HG02970 (cell line): ENCODE results near the gene MET.
"Not testable (repeated sequence)": the region's sequence is repeated elsewhere in the genome, so short reads cannot be mapped to it uniquely, and the experiment has no call there.

Experiments
- ATAC-seq: cut with Tn5 transposase; IDR thresholded peaks from one replicate; pipeline ENCODE4 v1.9.1; 2021; ENCODE audit warnings: mild to moderate bottlenecking, moderate library complexity, moderate number of reproducible peaks; ENCODE audit not compliant: unreplicated experiment, low FRiP score

Gene MET

GRCh38 chr7:116696707-116697106, 24.7 kb downstream of the MET start:
- ATAC-seq, result no peak

DNA sequence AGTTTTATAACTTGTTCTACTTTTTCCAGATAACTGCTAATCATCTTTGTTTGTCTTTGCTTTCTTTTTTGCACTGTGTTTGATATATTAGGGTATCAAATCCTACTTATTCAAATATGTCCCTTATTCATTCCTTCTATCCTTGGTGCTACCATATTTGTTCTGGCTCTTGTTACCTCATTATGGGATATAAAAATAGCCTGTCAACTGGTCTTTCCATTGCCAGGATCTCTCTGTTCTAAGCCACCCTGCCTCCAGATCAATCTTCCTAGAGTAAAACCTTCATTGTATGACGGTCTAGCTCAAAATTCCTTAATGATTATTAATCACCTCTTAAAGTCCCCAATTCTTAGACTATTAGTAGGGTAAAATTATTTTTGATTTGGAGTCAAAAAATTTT, 25.2 kb downstream of the MET start:
- ATAC-seq, result no peak

DNA sequence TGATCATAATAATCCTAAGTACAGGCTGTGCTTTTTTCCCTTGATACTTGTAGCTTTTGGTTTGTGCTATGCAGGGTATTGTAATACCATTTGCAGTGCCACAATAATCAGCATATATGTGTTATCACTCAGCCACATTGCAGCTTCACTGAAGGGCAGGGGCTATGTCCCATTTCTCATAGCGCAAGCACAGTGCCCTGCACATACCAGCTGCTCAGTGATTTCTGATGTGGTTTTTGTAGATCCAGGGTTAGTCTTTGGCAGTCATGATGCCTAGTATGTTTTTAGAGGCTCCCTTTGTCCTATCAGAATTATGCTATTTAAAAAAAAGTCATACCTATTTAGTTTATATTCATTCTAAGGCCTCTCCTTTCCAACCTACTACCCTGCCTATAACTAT, 25.8 kb downstream of the MET start:
- no peak for ATAC-seq

GRCh38 chr7:116698396-116698795, 26.4 kb downstream of the MET start:
- no peak for ATAC-seq

- no peak for ATAC-seq
Measured at GRCh38 chr7:116698930-116699721, 27.1 kb downstream of the MET start.

DNA sequence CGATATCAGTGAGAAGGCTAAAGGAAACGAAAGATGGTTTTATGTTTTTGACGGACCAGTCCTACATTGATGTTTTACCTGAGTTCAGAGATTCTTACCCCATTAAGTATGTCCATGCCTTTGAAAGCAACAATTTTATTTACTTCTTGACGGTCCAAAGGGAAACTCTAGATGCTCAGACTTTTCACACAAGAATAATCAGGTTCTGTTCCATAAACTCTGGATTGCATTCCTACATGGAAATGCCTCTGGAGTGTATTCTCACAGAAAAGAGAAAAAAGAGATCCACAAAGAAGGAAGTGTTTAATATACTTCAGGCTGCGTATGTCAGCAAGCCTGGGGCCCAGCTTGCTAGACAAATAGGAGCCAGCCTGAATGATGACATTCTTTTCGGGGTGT, 27.7 kb downstream of the MET start:
- ATAC-seq, result no peak

DNA sequence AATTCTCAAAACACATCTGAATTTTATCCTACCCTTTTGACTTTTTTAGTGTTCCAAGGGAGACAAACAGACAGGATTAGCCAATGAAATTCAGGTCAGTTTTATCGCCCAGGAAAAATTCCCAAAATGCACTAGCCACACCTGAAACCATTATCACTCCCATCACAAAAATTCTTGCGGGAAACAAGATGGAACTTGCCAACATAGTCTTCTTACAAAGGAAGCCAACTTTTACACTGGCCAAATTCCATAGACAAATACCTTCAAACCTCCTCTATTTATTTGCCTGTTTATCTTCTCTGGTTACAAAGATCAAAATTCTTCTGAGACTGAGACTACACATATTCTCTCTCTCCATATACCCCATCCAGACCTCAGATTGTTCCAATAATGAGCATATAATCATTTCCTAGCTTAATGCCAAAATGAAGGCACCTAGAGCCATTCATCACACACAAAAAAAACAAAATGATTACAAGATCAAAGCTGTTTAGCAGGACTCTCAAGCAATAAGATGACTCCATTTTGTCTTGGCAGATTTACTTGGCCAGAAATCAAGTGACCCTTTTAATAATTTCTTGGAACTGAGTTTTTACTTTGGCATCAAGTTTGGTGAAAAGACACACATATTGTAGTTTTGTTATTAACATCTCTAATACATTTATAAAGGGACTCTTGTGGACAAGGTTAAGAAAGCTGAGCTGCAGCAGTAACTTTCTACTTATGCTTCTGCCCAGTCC, 30.2 kb downstream of the MET start:
- ATAC-seq, result no peak

DNA sequence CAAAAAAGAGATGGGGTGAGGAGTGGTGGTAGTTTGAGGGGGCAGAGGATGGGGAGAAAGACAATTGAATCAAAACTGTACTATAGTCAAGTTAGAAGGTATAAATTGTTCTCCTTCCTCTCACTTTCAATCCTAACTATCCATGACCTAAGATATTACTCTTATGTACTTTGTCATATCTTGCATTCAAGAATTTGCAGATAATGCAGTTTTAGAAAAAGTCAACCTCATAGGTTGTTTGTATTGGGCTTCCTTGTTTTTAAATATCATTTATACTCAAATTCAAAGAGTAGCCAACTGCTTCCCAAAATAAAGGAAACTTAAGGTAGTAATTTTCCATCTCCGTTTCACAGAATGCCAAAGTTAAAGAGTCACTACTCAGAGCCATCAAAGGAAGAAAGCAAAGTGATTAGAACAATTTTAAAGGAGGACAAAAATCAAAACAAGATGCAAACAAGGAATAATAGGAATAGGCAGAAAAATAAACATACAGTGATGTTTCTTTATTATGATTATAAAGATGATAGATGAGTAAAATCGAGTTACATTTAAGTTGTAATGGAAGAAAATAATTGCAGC, 32.7 kb downstream of the MET start:
- ATAC-seq, result no peak

DNA sequence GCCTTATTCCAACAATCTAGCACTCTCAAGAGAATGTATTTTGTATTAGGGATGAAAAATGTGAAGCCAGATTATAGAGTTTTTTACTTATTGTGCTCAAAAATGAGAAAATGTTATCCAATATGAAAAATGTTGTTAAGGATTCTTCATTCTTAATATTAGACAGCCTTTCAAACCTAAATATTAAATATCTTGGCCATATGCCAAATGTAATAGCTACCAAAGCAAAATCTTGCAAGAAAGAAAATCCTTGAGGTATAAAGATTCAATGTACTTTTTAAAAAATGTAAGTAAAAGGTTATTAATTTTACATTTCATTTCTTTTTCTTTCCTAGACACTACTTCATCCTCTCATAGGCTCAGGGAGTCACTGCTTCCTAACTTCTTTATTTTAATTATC, 33.4 kb downstream of the MET start:
- no peak for ATAC-seq

GRCh38 chr7:116706668-116707126, 34.7 kb downstream of the MET start:
- ATAC-seq, result no peak

GRCh38 chr7:116707289-116707688, 35.3 kb downstream of the MET start:
- no peak for ATAC-seq

DNA sequence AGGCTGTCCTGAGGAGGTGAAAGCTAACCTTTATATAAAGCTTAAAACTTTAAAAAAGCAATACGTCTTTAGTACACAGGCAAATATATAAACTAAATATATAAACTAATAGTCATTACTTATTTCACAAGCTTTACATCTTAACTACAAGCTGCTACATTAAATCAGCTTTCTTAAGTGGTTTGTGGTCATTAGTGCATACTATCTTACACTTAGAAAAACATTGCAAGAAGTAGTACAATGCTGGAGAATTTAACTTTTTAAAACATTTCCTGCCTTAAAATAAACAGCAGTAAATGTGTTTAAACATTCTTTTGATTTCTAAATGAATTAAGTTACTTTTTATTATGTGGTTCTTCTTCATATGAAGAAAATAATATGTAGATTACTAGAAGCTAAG, 36.3 kb downstream of the MET start:
- ATAC-seq, result no peak

DNA sequence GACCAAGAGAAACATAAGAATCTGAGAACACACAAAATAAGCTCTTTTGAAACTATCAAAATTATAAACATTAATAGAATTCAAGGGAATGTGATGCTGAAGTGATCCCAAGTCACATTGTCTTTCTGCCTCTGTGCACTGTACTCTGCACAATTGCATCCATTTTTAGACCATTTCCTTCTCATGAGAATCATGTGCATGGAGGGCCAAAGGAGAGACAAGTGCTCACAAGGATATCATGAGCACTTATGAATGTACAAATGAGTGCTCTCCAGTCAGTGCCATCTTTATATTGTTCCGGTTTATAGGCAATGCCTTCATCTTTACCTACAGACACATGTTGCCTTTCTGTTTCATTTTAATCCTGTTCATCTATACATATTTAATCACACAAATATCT, 36.9 kb downstream of the MET start:
- no peak for ATAC-seq

DNA sequence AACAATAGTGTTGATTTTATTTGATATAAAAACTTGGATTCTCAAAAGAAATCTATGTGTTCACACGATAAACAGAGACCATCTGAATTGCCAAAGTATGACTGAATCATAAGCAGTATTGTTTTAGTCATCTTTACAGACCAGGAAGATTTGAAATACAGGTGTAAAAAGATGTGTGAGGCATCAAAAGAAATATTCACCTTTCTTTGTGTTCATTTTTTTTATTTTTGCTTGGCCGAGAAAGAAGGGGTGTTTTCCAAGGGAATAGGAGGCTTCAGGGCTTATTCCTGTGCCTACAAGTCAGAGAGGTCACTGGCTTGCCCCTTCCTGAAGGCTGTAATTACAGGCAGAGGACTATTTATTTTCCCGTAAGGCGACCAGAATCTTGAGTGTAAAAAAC, 37.3 kb downstream of the MET start:
- ATAC-seq, result no peak

DNA sequence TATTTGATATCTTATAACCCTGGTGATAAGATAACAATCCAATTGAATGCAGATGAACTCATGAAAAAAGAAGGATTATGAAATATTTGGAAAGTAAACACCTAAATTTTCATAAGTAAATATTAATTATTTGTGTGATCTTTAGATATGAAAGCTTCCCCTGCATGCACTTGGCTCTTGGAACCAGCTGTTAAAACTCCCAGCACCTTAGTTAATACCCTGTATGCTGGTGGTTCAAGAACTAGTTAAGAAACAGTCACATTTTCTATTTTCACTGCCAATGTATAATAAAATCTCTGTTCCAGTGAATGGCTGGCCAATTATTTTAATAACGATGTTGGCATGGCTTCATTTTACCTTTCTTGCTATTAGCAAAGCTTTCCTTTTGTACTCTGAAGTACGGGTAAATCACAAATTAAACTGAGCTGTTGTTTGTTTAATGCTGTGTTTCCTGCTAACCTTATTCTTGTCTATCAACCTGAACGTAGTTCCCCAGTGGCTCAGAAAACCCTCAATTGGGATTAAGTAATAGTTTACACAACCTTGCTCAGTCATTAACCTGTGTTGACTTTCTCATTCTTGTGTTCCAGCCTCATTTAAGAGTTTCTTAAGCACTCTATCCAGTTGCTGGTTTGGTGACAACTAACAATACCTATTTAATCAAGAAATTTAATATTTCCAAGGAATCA, 38.9 kb downstream of the MET start:
- no peak for ATAC-seq

- no peak for ATAC-seq
Measured at GRCh38 chr7:116711790-116712189, 39.8 kb downstream of the MET start.

- ATAC-seq, result no peak
Measured at GRCh38 chr7:116713500-116713899, 41.5 kb downstream of the MET start.

- ATAC-seq, result no peak
Measured at GRCh38 chr7:116713918-116714317, 41.9 kb downstream of the MET start.

DNA sequence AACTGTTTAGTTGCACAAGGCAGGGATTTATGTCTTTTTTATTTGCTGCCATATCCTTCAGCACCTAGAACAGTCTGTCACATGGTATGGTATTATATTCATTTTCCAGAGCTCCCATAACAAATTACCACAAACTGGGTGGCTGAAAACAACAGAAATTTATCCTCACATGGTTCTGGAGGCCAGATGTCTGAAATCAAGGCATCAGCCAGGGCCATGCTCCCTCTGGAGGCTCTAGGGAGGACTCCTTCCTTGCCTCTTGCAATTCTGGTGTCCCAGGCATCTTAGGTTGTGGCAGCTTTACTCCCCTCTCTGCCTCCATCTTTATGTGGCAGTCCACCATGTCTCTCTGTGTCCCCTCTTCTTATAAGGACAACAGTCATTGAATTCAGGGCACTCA, 43.1 kb downstream of the MET start:
- ATAC-seq, result no peak

DNA sequence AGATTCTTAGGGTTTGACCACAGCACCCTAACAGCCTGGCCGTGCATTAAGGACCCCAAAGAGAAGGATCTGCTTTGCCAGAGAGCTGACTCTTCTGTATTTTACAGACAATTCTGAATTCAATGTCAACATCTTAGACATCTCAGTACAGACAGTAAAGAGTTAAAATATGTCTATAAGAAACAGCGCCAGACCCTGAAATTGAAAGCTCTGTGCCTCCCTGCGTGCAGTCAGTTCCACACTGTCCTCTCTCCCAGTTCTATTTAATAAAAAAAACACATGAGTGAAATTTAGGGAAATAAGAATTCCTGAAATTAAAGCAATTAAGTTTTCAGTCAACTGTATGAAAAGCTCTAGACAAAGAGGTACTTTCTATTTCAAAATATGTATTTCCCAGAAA, 45.1 kb downstream of the MET start:
- no peak for ATAC-seq

- not testable (repeated sequence) for ATAC-seq
Measured at GRCh38 chr7:116723959-116724529, 52.0 kb downstream of the MET start.
